ENCODE measurements around the gene SHTN1.

SHTN1 gene

GRCh38 chr10:116870949-116871348 lies 134.0 kb downstream of the SHTN1 start:
- no peak for DNase-seq (ENCODE audit: low read depth in 2 of 2)

- no peak for DNase-seq (ENCODE audit: low read depth in 2 of 2)
Measured at GRCh38 chr10:116868722-116869121, 136.3 kb downstream of the SHTN1 start.

GRCh38 chr10:116868198-116868676 lies 136.8 kb downstream of the SHTN1 start:
- no peak for DNase-seq (ENCODE audit: low read depth in 2 of 2)

GRCh38 chr10:116866987-116867595 lies 137.9 kb downstream of the SHTN1 start:
- DNase-seq (ENCODE audit: low read depth in 2 of 2), result no peak

- no peak for DNase-seq (ENCODE audit: low read depth in 2 of 2)
Measured at GRCh38 chr10:116866066-116866465, 138.9 kb downstream of the SHTN1 start.

GRCh38 chr10:116864436-116864835 lies 140.6 kb downstream of the SHTN1 start:
- no peak for DNase-seq (ENCODE audit: low read depth in 2 of 2)

- no peak for DNase-seq (ENCODE audit: low read depth in 2 of 2)
Measured at GRCh38 chr10:116861796-116862195, 143.2 kb downstream of the SHTN1 start.

- DNase-seq (ENCODE audit: low read depth in 2 of 2), result no peak
Measured at GRCh38 chr10:116857156-116857555, 147.8 kb downstream of the SHTN1 start.

GRCh38 chr10:116853701-116854100 lies 151.3 kb downstream of the SHTN1 start:
- no peak for DNase-seq (ENCODE audit: low read depth in 2 of 2)

GRCh38 chr10:116853287-116853686 lies 151.7 kb downstream of the SHTN1 start:
- no peak for DNase-seq (ENCODE audit: low read depth in 2 of 2)

- DNase-seq (ENCODE audit: low read depth in 2 of 2), result no peak
Measured at GRCh38 chr10:116852246-116852645, 152.7 kb downstream of the SHTN1 start.

GRCh38 chr10:116850058-116850611 lies 154.9 kb downstream of the SHTN1 start:
- no peak for DNase-seq (ENCODE audit: low read depth in 2 of 2)

GRCh38 chr10:116849248-116850057 lies 155.5 kb downstream of the SHTN1 start, which contains the start of gene ENO4:
Gene ENO4 (plus strand): TSS chr10:116849499. CDS start chr10:116849567, 68 bp downstream.
- DNase-seq (ENCODE audit: low read depth in 2 of 2), result peak; percentile 65 to 68

GRCh38 chr10:116848944-116849247 lies 156.1 kb downstream of the SHTN1 start:
- no peak for DNase-seq (ENCODE audit: low read depth in 2 of 2)

- DNase-seq (ENCODE audit: low read depth in 2 of 2), result no peak
Measured at GRCh38 chr10:116848032-116848943, 156.7 kb downstream of the SHTN1 start.

- no peak for DNase-seq (ENCODE audit: low read depth in 2 of 2)
Measured at GRCh38 chr10:116845823-116846222, 159.2 kb downstream of the SHTN1 start.

- no peak for DNase-seq (ENCODE audit: low read depth in 2 of 2)
Measured at GRCh38 chr10:116840389-116841075, 164.5 kb downstream of the SHTN1 start.

GRCh38 chr10:116838143-116838725 lies 166.8 kb downstream of the SHTN1 start:
- DNase-seq (ENCODE audit: low read depth in 2 of 2), result no peak

- DNase-seq (ENCODE audit: low read depth in 2 of 2), result no peak
Measured at GRCh38 chr10:116836902-116837523, 168.0 kb downstream of the SHTN1 start.

GRCh38 chr10:116836083-116836482 lies 168.9 kb downstream of the SHTN1 start:
- DNase-seq (ENCODE audit: low read depth in 2 of 2), result no peak

Data from fibroblast of skin of left biceps (primary cell).